RWPE2 (cell line): ENCODE results near the gene OTOG.

ENCODE experiments used
- ATAC-seq: fragments of 200-7000 bp; cut with Tn5 transposase; 3 replicates; pipeline ENCODE4 v1.9.1; 2021; ENCODE audit warnings: low read depth
- DNase-seq: peaks from one replicate; pipeline ENCODE4 v3.0.0-alpha.2; 2020; ENCODE audit warnings: low spot score
- H3K27ac ChIP-seq: fragments of 450-650 bp; 2 replicates; pipeline ENCODE4 v1.5.1; 2017; ENCODE audit warnings: mild to moderate bottlenecking; ENCODE audit not compliant: poor library complexity, severe bottlenecking
- H3K27me3 ChIP-seq: fragments of 250-450 bp; sonication (Bioruptor Pico); 2 replicates; pipeline ENCODE4 v1.5.1; 2021; ENCODE audit warnings: mild to moderate bottlenecking, moderate library complexity; ENCODE audit not compliant: insufficient read depth, poor library complexity, severe bottlenecking
- H3K36me3 ChIP-seq: fragments of 250-450 bp; sonication (Bioruptor Pico); 2 replicates; pipeline ENCODE4 v1.5.1; 2020; ENCODE audit warnings: low read depth, mild to moderate bottlenecking, moderate library complexity
- H3K4me1 ChIP-seq: fragments of 250-450 bp; sonication (Bioruptor Pico); 2 replicates; pipeline ENCODE4 v1.5.1; 2021; ENCODE audit warnings: mild to moderate bottlenecking, moderate library complexity; ENCODE audit not compliant: insufficient read depth, poor library complexity, severe bottlenecking
- H3K4me3 ChIP-seq: fragments of 250-450 bp; sonication (Bioruptor Pico); 2 replicates; pipeline ENCODE4 v1.5.1; 2021; ENCODE audit warnings: mild to moderate bottlenecking, moderate library complexity; ENCODE audit not compliant: severe bottlenecking
- H3K9me3 ChIP-seq: fragments of 250-450 bp; sonication (Bioruptor Pico); 2 replicates; pipeline ENCODE4 v1.5.1; 2021; ENCODE audit warnings: mild to moderate bottlenecking, moderate library complexity; ENCODE audit not compliant: severe bottlenecking
- CTCF ChIP-seq: fragments of 450-650 bp; IDR thresholded peaks from one replicate; pipeline ENCODE4 v1.5.1; 2017; ENCODE audit warnings: mild to moderate bottlenecking, moderate library complexity; ENCODE audit not compliant: poor library complexity, severe bottlenecking

Gene OTOG

DNA sequence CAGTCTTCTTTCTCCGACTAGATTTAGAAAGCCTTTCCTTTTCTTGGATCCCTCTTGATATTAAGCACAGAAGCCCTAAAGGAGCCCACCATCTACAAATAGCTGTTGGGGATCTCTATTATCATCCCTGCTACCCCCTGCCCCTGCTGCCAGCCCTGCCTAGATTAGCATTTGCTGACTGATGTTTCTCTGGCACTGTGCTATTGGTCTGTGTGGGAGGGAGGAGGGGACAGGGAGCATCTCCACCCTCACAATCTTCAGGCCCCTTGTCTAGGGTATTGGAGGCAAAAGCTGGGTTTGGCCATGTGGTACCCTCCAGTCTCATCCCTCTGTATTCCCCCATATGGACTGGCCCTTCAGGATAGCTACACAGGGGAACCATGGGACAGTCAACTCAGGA, 9.0 kb upstream of the OTOG start:
- Histone ChIP-seq H3K27me3 (no peaks in the 10 kb centered on the region), H3K4me1 (no peaks in the 10 kb centered on the region), H3K9me3 (no peaks in the 10 kb centered on the region), H3K27ac (no peak overlapping the region), H3K4me3 (no peak overlapping the region), H3K36me3 (no peaks in the 10 kb centered on the region)
- no peak for TF ChIP-seq CTCF
- DNase-seq: no peak
- ATAC-seq: no peak

- no peaks in the 10 kb centered on the region for H3K4me1 ChIP-seq
- no peaks in the 10 kb centered on the region for H3K27me3 ChIP-seq
- no peaks in the 10 kb centered on the region for H3K36me3 ChIP-seq
- ATAC-seq (no peak), DNase-seq (no peak)
- no peaks in the 10 kb centered on the region for H3K9me3 ChIP-seq
- no peak overlapping the region for H3K4me3 ChIP-seq
- no peak for TF ChIP-seq CTCF
- H3K27ac ChIP-seq: no peak overlapping the region
Observed at GRCh38 chr11:17538731-17539130, 8.3 kb upstream of the OTOG start.

DNA sequence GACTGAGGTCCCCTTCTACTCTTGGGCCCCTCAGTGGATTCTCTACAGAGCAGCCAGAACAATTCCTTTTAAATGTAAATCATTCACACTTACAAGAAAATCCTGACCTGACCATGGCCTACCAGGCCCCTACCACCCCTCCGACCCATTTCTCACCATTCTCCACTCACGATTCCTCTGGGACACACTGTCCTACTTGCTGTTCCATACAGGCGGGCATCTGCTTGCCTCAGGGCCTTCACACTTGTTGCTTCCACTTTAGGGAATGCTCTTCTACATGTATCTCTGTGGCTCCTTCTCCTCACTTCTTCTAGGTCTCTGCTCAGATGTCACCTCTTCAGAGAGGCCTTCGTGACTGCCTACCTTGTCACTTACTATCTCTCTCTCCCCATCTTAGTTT, 6.3 kb upstream of the OTOG start:
- H3K36me3 ChIP-seq: no peaks in the 10 kb centered on the region
- no peak for DNase-seq
- ATAC-seq: no peak
- H3K4me1 ChIP-seq: no peaks in the 10 kb centered on the region
- no peak overlapping the region for H3K4me3 ChIP-seq
- no peaks in the 10 kb centered on the region for H3K9me3 ChIP-seq
- H3K27ac ChIP-seq: no peak overlapping the region
- H3K27me3 ChIP-seq: no peaks in the 10 kb centered on the region
- TF ChIP-seq CTCF: no peak

GRCh38 chr11:17541330-17541885, 5.7 kb upstream of the OTOG start:
- no peaks in the 10 kb centered on the region for H3K36me3 ChIP-seq
- ATAC-seq (0 out of 3 replicates have a peak, but pooled peaks have one; percentile 16), DNase-seq (peak; percentile 28)
- TF ChIP-seq CTCF: no peak
- no peaks in the 10 kb centered on the region for H3K27me3 ChIP-seq
- no peaks in the 10 kb centered on the region for H3K9me3 ChIP-seq
- H3K4me1 ChIP-seq: no peaks in the 10 kb centered on the region
- no peak overlapping the region for H3K27ac ChIP-seq
- no peak overlapping the region for H3K4me3 ChIP-seq

GRCh38 chr11:17542249-17542648, 4.8 kb upstream of the OTOG start:
- no peaks in the 10 kb centered on the region for H3K36me3 ChIP-seq
- H3K4me1 ChIP-seq: no peaks in the 10 kb centered on the region
- no peaks in the 10 kb centered on the region for H3K9me3 ChIP-seq
- no peak overlapping the region for H3K4me3 ChIP-seq
- DNase-seq (no peak), ATAC-seq (no peak)
- H3K27ac ChIP-seq: no peak overlapping the region
- TF ChIP-seq CTCF: no peak
- no peaks in the 10 kb centered on the region for H3K27me3 ChIP-seq
